ENCODE data around the gene SHROOM4.

DNA sequence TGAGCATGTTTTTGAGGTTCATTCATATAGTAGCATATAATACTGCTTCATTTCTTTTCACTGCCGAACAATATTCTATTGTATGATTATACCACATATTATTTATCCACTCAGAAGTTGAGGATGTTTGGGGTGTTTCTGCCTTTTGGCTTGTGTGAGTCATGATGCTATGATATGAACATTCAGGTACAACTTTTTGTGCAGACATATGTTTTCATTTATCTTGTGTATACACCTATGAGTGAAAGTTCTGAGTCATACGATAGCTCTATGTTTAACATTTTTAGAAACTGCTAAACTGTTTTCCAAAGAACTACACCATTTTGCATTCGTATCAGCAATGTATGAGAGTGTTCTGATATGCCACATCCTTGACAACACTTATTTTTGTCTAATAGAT lies 57.7 kb downstream of the SHROOM4 start:
- TF ChIP-seq CTCF (IDR thresholded peaks at IDR 0.05), result no peak
- TF ChIP-seq POLR2A (IDR thresholded peaks at IDR 0.05), result no peak

All from right lobe of liver (tissue), 4 donors.